ENCODE measurements around the gene CERKL.

CERKL gene

GRCh38 chr2:181619516-181619915 lies 37.4 kb downstream of the CERKL start:
- in situ Hi-C loops (cut with HindIII; ENCODE audit: low sequenced_read_pairs): no loop called here
- H3K4me3 ChIP-seq (ENCODE audit: low read depth, low read length): no peak overlapping the region
- DNase-seq (ENCODE audit: low read depth): no peak
- no peak for TF ChIP-seq CTCF (IDR thresholded peaks at IDR 0.05; ENCODE audit: low read depth, low read length, missing control alignments)

GRCh38 chr2:181616715-181617114 lies 40.2 kb downstream of the CERKL start:
- no peak for DNase-seq (ENCODE audit: low read depth)
- no peak overlapping the region for H3K4me3 ChIP-seq (ENCODE audit: low read depth, low read length)
- TF ChIP-seq CTCF (IDR thresholded peaks at IDR 0.05; ENCODE audit: low read depth, low read length, missing control alignments): no peak
- in situ Hi-C loops (cut with HindIII; ENCODE audit: low sequenced_read_pairs): no loop called here

- DNase-seq (ENCODE audit: low read depth): no peak
- H3K4me3 ChIP-seq (ENCODE audit: low read depth, low read length): no peak overlapping the region
- in situ Hi-C loops (cut with HindIII; ENCODE audit: low sequenced_read_pairs): no loop called here
- TF ChIP-seq CTCF (IDR thresholded peaks at IDR 0.05; ENCODE audit: low read depth, low read length, missing control alignments): no peak
These were observed 41.8 kb downstream of the CERKL start for GRCh38 chr2:181614874-181615638.

GRCh38 chr2:181613241-181613640 lies 43.7 kb downstream of the CERKL start:
- H3K4me3 ChIP-seq (ENCODE audit: low read depth, low read length): no peak overlapping the region
- DNase-seq (ENCODE audit: low read depth): no peak
- in situ Hi-C loops (cut with HindIII; ENCODE audit: low sequenced_read_pairs): no loop called here
- no peak for TF ChIP-seq CTCF (IDR thresholded peaks at IDR 0.05; ENCODE audit: low read depth, low read length, missing control alignments)

- H3K4me3 ChIP-seq (ENCODE audit: low read depth, low read length): no peak overlapping the region
- no peak for TF ChIP-seq CTCF (IDR thresholded peaks at IDR 0.05; ENCODE audit: low read depth, low read length, missing control alignments)
- in situ Hi-C loops (cut with HindIII; ENCODE audit: low sequenced_read_pairs): no loop called here
- no peak for DNase-seq (ENCODE audit: low read depth)
These were observed 49.0 kb downstream of the CERKL start for GRCh38 chr2:181607629-181608590.

GRCh38 chr2:181605889-181606837 lies 50.7 kb downstream of the CERKL start:
- no peak for DNase-seq (ENCODE audit: low read depth)
- no peak for TF ChIP-seq CTCF (IDR thresholded peaks at IDR 0.05; ENCODE audit: low read depth, low read length, missing control alignments)
- in situ Hi-C loops (cut with HindIII; ENCODE audit: low sequenced_read_pairs): no loop called here
- H3K4me3 ChIP-seq (ENCODE audit: low read depth, low read length): no peak overlapping the region
